SK-N-SH treated with all-trans-retinoic acid at 6 μM for 48 hours (cell line): ENCODE measurements around the gene FNDC3A.
A peak's percentile ranks its signal among the peaks of the same experiment; 100 is the strongest.

ENCODE experiments used
- ATAC-seq: fragments of 200-7000 bp; cut with Tn5 transposase; 3 replicates; pipeline ENCODE4 v1.9.1; 2020; ENCODE audit warnings: mild to moderate bottlenecking, moderate library complexity
- ARNTL ChIP-seq: fragments of 450-650 bp; formaldehyde crosslinking; IDR thresholded peaks from 2 replicates; pipeline ENCODE4 v1.5.0; 2020; ENCODE audit warnings: low read depth, mild to moderate bottlenecking, moderate library complexity, borderline replicate concordance
- BACH2 ChIP-seq: fragments of 250-450 bp; sonication (Bioruptor Pico); IDR thresholded peaks from 2 replicates; pipeline ENCODE4 v1.9.0; 2021; ENCODE audit warnings: mild to moderate bottlenecking, borderline replicate concordance
- CREB5 ChIP-seq: fragments of 250-450 bp; sonication (Bioruptor Pico); IDR thresholded peaks from 2 replicates; pipeline ENCODE4 v1.5.1; 2020; ENCODE audit warnings: low read depth, mild to moderate bottlenecking, moderate library complexity
- CSDC2 ChIP-seq: fragments of 250-450 bp; sonication (Bioruptor Pico); IDR thresholded peaks from 2 replicates; pipeline ENCODE4 v1.5.0; 2020; ENCODE audit warnings: mild to moderate bottlenecking, moderate library complexity
- CSRNP3 ChIP-seq: fragments of 250-450 bp; sonication (Bioruptor Pico); IDR thresholded peaks from 2 replicates; pipeline ENCODE4 v1.5.1; 2021; ENCODE audit warnings: mild to moderate bottlenecking, moderate library complexity
- ESRRG ChIP-seq: fragments of 250-450 bp; sonication (Bioruptor Pico); IDR thresholded peaks from 2 replicates; pipeline ENCODE4 v1.6.1; 2021; ENCODE audit warnings: mild to moderate bottlenecking
- GLIS3 ChIP-seq: fragments of 250-450 bp; sonication (Bioruptor Pico); IDR thresholded peaks from 2 replicates; pipeline ENCODE4 v1.5.0; 2020; ENCODE audit warnings: mild to moderate bottlenecking, moderate library complexity
- ISL1 ChIP-seq: fragments of 250-450 bp; sonication (Bioruptor Pico); IDR thresholded peaks from 2 replicates; pipeline ENCODE4 v2.1.2; 2022; ENCODE audit warnings: mild to moderate bottlenecking, moderate library complexity
- OSR1 ChIP-seq: fragments of 250-450 bp; sonication (Bioruptor Pico); IDR thresholded peaks from 2 replicates; pipeline ENCODE4 v1.8.0; 2022; ENCODE audit warnings: moderate library complexity, mild to moderate bottlenecking, inconsistent platforms
- PATZ1 ChIP-seq: fragments of 250-450 bp; sonication (Bioruptor Pico); IDR thresholded peaks from 2 replicates; pipeline ENCODE4 v1.8.0; 2020; ENCODE audit warnings: mild to moderate bottlenecking, moderate library complexity, borderline replicate concordance
- POU6F1 ChIP-seq: fragments of 250-450 bp; sonication (Bioruptor Pico); IDR thresholded peaks from 2 replicates; pipeline ENCODE4 v1.8.0; 2021; ENCODE audit warnings: low read depth, mild to moderate bottlenecking, moderate library complexity, borderline replicate concordance
- PPARA ChIP-seq: fragments of 250-450 bp; sonication (Bioruptor Pico); IDR thresholded peaks from 2 replicates; pipeline ENCODE4 v1.5.0; 2020; ENCODE audit warnings: mild to moderate bottlenecking, borderline replicate concordance
- RARB ChIP-seq: fragments of 250-450 bp; sonication (Bioruptor Pico); IDR thresholded peaks from 2 replicates; pipeline ENCODE4 v1.8.0; 2021; ENCODE audit warnings: mild to moderate bottlenecking, moderate library complexity
- SNAI2 ChIP-seq: fragments of 250-450 bp; sonication (Bioruptor Pico); IDR thresholded peaks from 2 replicates; pipeline ENCODE4 v1.5.0; 2020; ENCODE audit warnings: mild to moderate bottlenecking, moderate library complexity
- TCF4 ChIP-seq: fragments of 250-450 bp; sonication (Bioruptor Pico); IDR thresholded peaks from 2 replicates; pipeline ENCODE4 v1.8.0; 2021; ENCODE audit warnings: mild to moderate bottlenecking, moderate library complexity, borderline replicate concordance
- TOX ChIP-seq: fragments of 250-450 bp; sonication (Bioruptor Pico); IDR thresholded peaks from 2 replicates; pipeline ENCODE4 v1.8.0; 2021; ENCODE audit warnings: mild to moderate bottlenecking, moderate library complexity, borderline replicate concordance
- TSHZ2 ChIP-seq: fragments of 250-450 bp; sonication (Bioruptor Pico); IDR thresholded peaks from 2 replicates; pipeline ENCODE4 v1.5.0; 2020; ENCODE audit warnings: mild to moderate bottlenecking, moderate library complexity
- ZC3H10 ChIP-seq: fragments of 250-450 bp; sonication (Bioruptor Pico); IDR thresholded peaks from 2 replicates; pipeline ENCODE4 v1.5.1; 2021; ENCODE audit warnings: mild to moderate bottlenecking, moderate library complexity
- ZFP3 ChIP-seq: fragments of 250-450 bp; sonication (Bioruptor Pico); IDR thresholded peaks from 2 replicates; pipeline ENCODE4 v1.5.0; 2020; ENCODE audit warnings: mild to moderate bottlenecking, moderate library complexity
- ZFP30 ChIP-seq: fragments of 450-650 bp; formaldehyde crosslinking; IDR thresholded peaks from 2 replicates; pipeline ENCODE4 v1.5.0; 2022; ENCODE audit warnings: mild to moderate bottlenecking, moderate library complexity
- ZNF565 ChIP-seq: fragments of 450-650 bp; formaldehyde crosslinking; conservative IDR thresholded peaks from 2 replicates; pipeline ENCODE4 v1.5.0; 2020; ENCODE audit warnings: low read depth, mild to moderate bottlenecking, moderate library complexity
- ZNF70 ChIP-seq: fragments of 450-650 bp; formaldehyde crosslinking; IDR thresholded peaks from 2 replicates; pipeline ENCODE4 v1.5.0; 2020; ENCODE audit warnings: mild to moderate bottlenecking, moderate library complexity
- ZNF8 ChIP-seq: fragments of 450-650 bp; formaldehyde crosslinking; IDR thresholded peaks from 2 replicates; pipeline ENCODE4 v1.5.0; 2020; ENCODE audit warnings: mild to moderate bottlenecking, moderate library complexity

Gene FNDC3A

GRCh38 chr13:49093376-49093775 is 117.7 kb downstream of the FNDC3A start:
- no peak for ATAC-seq
- TF ChIP-seq ZFP30 (CRISPR knock-in tag) (no peak), BACH2 (no peak), PPARA (CRISPR knock-in tag) (no peak), ARNTL (CRISPR knock-in tag) (no peak), ZNF70 (CRISPR knock-in tag) (no peak), CSDC2 (CRISPR knock-in tag) (no peak), ZC3H10 (CRISPR knock-in tag) (no peak), SNAI2 (CRISPR knock-in tag) (no peak)
- TF ChIP-seq, all 23 proteins: peak for 0

- TF ChIP-seq CSRNP3: no peak
- TF ChIP-seq TCF4 (CRISPR knock-in tag): no peak
- TF ChIP-seq BACH2: no peak
- TF ChIP-seq POU6F1: no peak
- TF ChIP-seq ARNTL (CRISPR knock-in tag): no peak
- no peak for TF ChIP-seq ISL1
- TF ChIP-seq ZFP3: no peak
- TF ChIP-seq ESRRG (CRISPR knock-in tag): no peak
- no peak for TF ChIP-seq OSR1
- no peak for TF ChIP-seq RARB
- TF ChIP-seq CSDC2 (CRISPR knock-in tag): no peak
- TF ChIP-seq PPARA (CRISPR knock-in tag): no peak
These were observed 121.7 kb downstream of the FNDC3A start for GRCh38 chr13:49097374-49097773.

GRCh38 chr13:49098198-49098597 is 122.5 kb downstream of the FNDC3A start:
- peak; percentile 89 for ATAC-seq

More at GRCh38 chr13:49097374-49097773, 121.7 kb downstream of the FNDC3A start:
- peak; percentile 21; the same call in 2 of the 3 replicates for ATAC-seq

More at GRCh38 chr13:49098198-49098597, 122.5 kb downstream of the FNDC3A start:
- TF ChIP-seq GLIS3 (CRISPR knock-in tag) (no peak), TOX (CRISPR knock-in tag) (peak; percentile 98), CREB5 (peak; percentile 41; the same call in 1 of the 2 replicates), RARB (peak; percentile 71; the same call in 1 of the 2 replicates), ZC3H10 (CRISPR knock-in tag) (peak; percentile 96), ZNF565 (CRISPR knock-in tag) (no peak), ZNF70 (CRISPR knock-in tag) (no peak), ESRRG (CRISPR knock-in tag) (no peak), PPARA (CRISPR knock-in tag) (no peak), PATZ1 (CRISPR knock-in tag) (peak; percentile 71; the same call in 1 of the 2 replicates), TSHZ2 (CRISPR knock-in tag) (0 out of 2 replicates have a peak, but pooled peaks have one; percentile 50), SNAI2 (CRISPR knock-in tag) (0 out of 2 replicates have a peak, but pooled peaks have one; percentile 26), ARNTL (CRISPR knock-in tag) (no peak), ZNF8 (no peak), ZFP30 (CRISPR knock-in tag) (no peak), ISL1 (peak; percentile 84; the same call in 1 of the 2 replicates), POU6F1 (peak; percentile 68; the same call in 1 of the 2 replicates), TCF4 (CRISPR knock-in tag) (no peak), ZFP3 (peak; percentile 50; the same call in 1 of the 2 replicates), OSR1 (no peak), CSRNP3 (peak; percentile 75; the same call in 1 of the 2 replicates), BACH2 (no peak), CSDC2 (CRISPR knock-in tag) (no peak)
